Measurements from ENCODE around the gene CLCC1. TPM values are rescaled to one million over a fixed set of nuclear protein-coding genes. Genes with fewer than 3 reads are reported as not detected.

Gene CLCC1
- polyA plus RNA-seq, 1 donor from 2014 or later = 28.7 TPM

DNA sequence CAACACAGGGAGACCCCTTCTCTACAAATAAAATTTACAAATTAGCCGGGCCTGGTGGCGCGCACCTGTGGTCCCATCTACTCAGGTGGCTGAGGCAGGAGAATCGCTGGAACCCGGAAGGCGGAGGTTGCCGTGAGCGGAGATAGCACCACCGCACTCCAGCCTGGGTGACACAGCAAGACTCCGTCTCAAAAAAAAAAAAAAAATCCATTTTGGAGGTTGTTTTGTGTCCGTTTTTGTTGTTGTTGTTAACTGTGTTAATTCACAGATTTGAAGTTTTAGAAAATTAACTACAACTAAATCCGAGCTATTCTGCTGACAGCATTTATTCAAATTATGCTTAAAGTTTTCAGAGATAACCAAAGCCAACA is 618 bp downstream of the CLCC1 start:
- TF ChIP-seq, protein P1, sequence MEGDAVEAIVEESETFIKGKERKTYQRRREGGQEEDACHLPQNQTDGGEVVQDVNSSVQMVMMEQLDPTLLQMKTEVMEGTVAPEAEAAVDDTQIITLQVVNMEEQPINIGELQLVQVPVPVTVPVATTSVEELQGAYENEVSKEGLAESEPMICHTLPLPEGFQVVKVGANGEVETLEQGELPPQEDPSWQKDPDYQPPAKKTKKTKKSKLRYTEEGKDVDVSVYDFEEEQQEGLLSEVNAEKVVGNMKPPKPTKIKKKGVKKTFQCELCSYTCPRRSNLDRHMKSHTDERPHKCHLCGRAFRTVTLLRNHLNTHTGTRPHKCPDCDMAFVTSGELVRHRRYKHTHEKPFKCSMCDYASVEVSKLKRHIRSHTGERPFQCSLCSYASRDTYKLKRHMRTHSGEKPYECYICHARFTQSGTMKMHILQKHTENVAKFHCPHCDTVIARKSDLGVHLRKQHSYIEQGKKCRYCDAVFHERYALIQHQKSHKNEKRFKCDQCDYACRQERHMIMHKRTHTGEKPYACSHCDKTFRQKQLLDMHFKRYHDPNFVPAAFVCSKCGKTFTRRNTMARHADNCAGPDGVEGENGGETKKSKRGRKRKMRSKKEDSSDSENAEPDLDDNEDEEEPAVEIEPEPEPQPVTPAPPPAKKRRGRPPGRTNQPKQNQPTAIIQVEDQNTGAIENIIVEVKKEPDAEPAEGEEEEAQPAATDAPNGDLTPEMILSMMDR (IDR thresholded peaks at IDR 0.05; ENCODE audit: poor library complexity, severe bottlenecking) = no peak
- TF ChIP-seq EP300 (conservative IDR thresholded peaks at IDR 0.05; ENCODE audit: poor library complexity, severe bottlenecking) (no peak), EZH2 (IDR thresholded peaks at IDR 0.05; ENCODE audit: borderline replicate concordance, insufficient read depth, low read length, poor library complexity, severe bottlenecking) (no peak), POLR2AphosphoS5 (IDR thresholded peaks at IDR 0.05) (no peak), SMC3 (conservative IDR thresholded peaks at IDR 0.05; ENCODE audit: poor library complexity) (no peak), MXI1 (conservative IDR thresholded peaks at IDR 0.05; ENCODE audit: poor library complexity, severe bottlenecking) (no peak), TAF1 (IDR thresholded peaks at IDR 0.05; ENCODE audit: low read depth) (no peak), RAD21 (conservative IDR thresholded peaks at IDR 0.05) (no peak)
- TF ChIP-seq, protein P2, sequence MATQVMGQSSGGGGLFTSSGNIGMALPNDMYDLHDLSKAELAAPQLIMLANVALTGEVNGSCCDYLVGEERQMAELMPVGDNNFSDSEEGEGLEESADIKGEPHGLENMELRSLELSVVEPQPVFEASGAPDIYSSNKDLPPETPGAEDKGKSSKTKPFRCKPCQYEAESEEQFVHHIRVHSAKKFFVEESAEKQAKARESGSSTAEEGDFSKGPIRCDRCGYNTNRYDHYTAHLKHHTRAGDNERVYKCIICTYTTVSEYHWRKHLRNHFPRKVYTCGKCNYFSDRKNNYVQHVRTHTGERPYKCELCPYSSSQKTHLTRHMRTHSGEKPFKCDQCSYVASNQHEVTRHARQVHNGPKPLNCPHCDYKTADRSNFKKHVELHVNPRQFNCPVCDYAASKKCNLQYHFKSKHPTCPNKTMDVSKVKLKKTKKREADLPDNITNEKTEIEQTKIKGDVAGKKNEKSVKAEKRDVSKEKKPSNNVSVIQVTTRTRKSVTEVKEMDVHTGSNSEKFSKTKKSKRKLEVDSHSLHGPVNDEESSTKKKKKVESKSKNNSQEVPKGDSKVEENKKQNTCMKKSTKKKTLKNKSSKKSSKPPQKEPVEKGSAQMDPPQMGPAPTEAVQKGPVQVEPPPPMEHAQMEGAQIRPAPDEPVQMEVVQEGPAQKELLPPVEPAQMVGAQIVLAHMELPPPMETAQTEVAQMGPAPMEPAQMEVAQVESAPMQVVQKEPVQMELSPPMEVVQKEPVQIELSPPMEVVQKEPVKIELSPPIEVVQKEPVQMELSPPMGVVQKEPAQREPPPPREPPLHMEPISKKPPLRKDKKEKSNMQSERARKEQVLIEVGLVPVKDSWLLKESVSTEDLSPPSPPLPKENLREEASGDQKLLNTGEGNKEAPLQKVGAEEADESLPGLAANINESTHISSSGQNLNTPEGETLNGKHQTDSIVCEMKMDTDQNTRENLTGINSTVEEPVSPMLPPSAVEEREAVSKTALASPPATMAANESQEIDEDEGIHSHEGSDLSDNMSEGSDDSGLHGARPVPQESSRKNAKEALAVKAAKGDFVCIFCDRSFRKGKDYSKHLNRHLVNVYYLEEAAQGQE (IDR thresholded peaks at IDR 0.05; ENCODE audit: borderline replicate concordance) = no peak
- Histone ChIP-seq H3K4me2 (ENCODE audit: low read length) (peak overlapping the region; percentile 36), H2AFZ (ENCODE audit: low read depth, low read length) (peak overlapping the region; percentile 62), H3K4me3 (ENCODE audit: low read length) (peak overlapping the region; percentile 83), H3K27me3 (ENCODE audit: insufficient read depth, low read depth, low read length) (no peaks in the 10 kb centered on the region), H3K36me3 (ENCODE audit: insufficient read depth, low read length) (no peaks in the 10 kb centered on the region), H3K79me2 (replicated peaks; ENCODE audit: insufficient read depth, low read length) (peaks cover 11% of the 10 kb centered on the region), H3F3A (ENCODE audit: insufficient read depth, low read length, poor library complexity, severe bottlenecking) (no peaks in the 10 kb centered on the region), H3K9ac (ENCODE audit: low read length) (peak overlapping the region; percentile 79), H3K27ac (ENCODE audit: low read length) (peak overlapping the region; percentile 60), H4K20me1 (ENCODE audit: insufficient read depth) (no peaks in the 10 kb centered on the region), H3K9me3 (ENCODE audit: low read length) (no peaks in the 10 kb centered on the region), H3K9me2 (ENCODE audit: insufficient read depth, low read length) (no peaks in the 10 kb centered on the region)

DNA sequence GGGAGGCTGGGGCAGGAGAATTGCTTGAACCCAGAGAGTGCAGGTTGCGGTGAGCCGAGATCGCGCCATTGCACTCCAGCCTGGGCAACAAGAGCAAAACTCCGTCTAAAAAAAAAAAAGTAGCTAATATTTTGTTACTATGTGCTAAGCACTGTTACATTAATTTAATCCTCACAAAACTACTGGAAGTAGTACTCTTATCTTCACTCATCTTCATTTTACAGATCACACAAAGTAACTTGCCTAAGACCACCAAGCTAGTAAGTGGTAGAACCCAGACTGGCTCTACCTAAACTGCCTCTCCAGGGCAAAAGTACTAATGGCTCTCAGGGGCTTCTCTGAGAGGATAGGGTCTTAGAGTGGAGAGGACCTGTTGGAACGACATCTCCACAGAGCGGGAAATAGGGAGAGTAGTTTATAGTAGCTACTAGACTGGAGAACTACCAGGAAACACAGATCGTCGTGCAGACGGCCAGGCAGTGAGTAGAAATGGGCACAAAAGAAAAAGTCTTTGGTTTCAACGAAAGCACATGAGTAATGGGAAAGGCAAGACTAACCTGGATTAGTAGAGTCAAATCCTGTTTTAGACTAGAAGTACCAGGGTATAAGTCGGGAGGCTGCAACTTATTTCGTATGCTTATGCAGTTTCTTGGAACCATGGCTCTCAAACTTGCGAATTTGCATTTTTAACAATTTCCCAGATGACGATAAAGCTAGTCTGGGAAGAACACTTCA is 1.4 kb downstream of the CLCC1 start:
- Histone ChIP-seq H3K9ac (ENCODE audit: low read length) (no peak overlapping the region), H3K27ac (ENCODE audit: low read length) (no peak overlapping the region), H3K4me2 (ENCODE audit: low read length) (peak overlapping the region; percentile 36), H3K9me3 (ENCODE audit: low read length) (no peaks in the 10 kb centered on the region), H3K79me2 (replicated peaks; ENCODE audit: insufficient read depth, low read length) (peaks cover 11% of the 10 kb centered on the region), H3F3A (ENCODE audit: insufficient read depth, low read length, poor library complexity, severe bottlenecking) (no peaks in the 10 kb centered on the region), H3K27me3 (ENCODE audit: insufficient read depth, low read depth, low read length) (no peaks in the 10 kb centered on the region), H3K4me3 (ENCODE audit: low read length) (peak overlapping the region; percentile 83), H2AFZ (ENCODE audit: low read depth, low read length) (no peak overlapping the region), H3K36me3 (ENCODE audit: insufficient read depth, low read length) (no peaks in the 10 kb centered on the region), H3K9me2 (ENCODE audit: insufficient read depth, low read length) (no peaks in the 10 kb centered on the region), H4K20me1 (ENCODE audit: insufficient read depth) (no peaks in the 10 kb centered on the region)
- no peak for TF ChIP-seq TAF1 (IDR thresholded peaks at IDR 0.05; ENCODE audit: low read depth)
- TF ChIP-seq, protein P1 (IDR thresholded peaks at IDR 0.05; ENCODE audit: poor library complexity, severe bottlenecking) = no peak
- TF ChIP-seq SMC3 (conservative IDR thresholded peaks at IDR 0.05; ENCODE audit: poor library complexity) = no peak
- no peak for TF ChIP-seq EZH2 (IDR thresholded peaks at IDR 0.05; ENCODE audit: borderline replicate concordance, insufficient read depth, low read length, poor library complexity, severe bottlenecking)
- TF ChIP-seq RAD21 (conservative IDR thresholded peaks at IDR 0.05) = no peak
- TF ChIP-seq POLR2AphosphoS5 (IDR thresholded peaks at IDR 0.05) = no peak
- TF ChIP-seq MXI1 (conservative IDR thresholded peaks at IDR 0.05; ENCODE audit: poor library complexity, severe bottlenecking) = no peak
- TF ChIP-seq, protein P2 (IDR thresholded peaks at IDR 0.05; ENCODE audit: borderline replicate concordance) = no peak

Data from neural cell (in vitro differentiated cells).